B cell (primary cell): ENCODE measurements around the gene TNMD.

Source experiments
- CTCF ChIP-seq: fragments of 200-600 bp; IDR thresholded peaks from one replicate; pipeline ENCODE4 v1.8.0; 2022; ENCODE audit warnings: antibody characterized with exemption, mild to moderate bottlenecking
- EZH2 ChIP-seq: IDR thresholded peaks from 2 replicates; pipeline ENCODE4 v1.6.1; 2012; ENCODE audit warnings: borderline replicate concordance, low read depth, mild to moderate bottlenecking, moderate library complexity, low read length; ENCODE audit not compliant: insufficient read depth, poor library complexity, severe bottlenecking

GRCh38 chrX:100591256-100592051, 6.7 kb downstream of the TNMD start:
- no peak for TF ChIP-seq CTCF
- no peak for TF ChIP-seq EZH2
